ENCODE data around the gene WDR5. TPM values are rescaled to one million over a fixed set of nuclear protein-coding genes. Genes with fewer than 3 reads are reported as not detected.

WDR5 gene
- total RNA-seq, 1 experiment from 2014 or later: 62.5 TPM

DNA sequence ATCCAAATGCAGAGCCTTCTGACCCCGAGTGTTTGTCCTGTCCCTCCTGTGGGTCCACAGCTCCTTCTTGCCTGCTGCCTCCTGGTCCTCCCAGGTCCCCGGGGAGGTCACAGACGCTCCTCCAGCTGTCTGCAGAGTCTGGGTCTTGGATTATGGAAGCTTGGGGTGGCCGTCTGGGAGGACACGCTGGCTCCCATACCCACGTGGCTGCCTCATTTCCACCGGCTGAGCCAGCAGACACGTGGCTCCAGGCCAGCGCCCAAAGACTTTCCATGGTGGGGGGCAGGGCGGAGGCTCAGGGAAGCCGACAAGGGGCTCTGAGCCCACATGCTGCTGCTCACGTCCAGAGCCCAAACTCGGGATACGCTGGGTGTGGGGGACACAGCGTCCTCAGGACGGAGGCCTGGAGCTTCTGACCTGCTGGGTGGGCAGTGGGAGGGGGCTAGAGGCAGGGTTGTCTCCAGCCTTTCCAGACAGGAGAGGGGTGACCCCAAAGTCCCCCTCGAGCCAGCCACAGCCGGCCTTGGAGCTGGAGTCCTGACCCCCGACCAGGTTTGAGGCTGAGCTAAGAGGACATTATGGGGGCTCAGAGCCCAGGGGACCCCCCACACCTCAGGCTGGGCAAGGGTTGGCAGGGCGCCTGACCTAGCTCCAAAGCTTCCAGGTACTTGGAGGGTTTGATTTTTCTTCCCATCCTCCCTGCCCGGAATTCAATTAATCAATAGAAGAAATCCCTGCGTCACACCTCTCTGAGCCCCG, 52.7 kb downstream of the WDR5 start (continued):
- TF ChIP-seq ZSCAN18 (CRISPR knock-in tag; IDR thresholded peaks at IDR 0.05): no peak
- no peak for TF ChIP-seq ATF1 (CRISPR knock-in tag; IDR thresholded peaks at IDR 0.05)
- TF ChIP-seq, protein P1, sequence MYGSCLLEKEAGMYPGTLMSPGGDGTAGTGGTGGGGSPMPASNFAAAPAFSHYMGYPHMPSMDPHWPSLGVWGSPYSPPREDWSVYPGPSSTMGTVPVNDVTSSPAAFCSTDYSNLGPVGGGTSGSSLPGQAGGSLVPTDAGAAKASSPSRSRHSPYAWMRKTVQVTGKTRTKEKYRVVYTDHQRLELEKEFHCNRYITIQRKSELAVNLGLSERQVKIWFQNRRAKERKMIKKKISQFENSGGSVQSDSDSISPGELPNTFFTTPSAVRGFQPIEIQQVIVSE (CRISPR knock-in tag; IDR thresholded peaks at IDR 0.05; ENCODE audit: borderline replicate concordance): no peak

DNA sequence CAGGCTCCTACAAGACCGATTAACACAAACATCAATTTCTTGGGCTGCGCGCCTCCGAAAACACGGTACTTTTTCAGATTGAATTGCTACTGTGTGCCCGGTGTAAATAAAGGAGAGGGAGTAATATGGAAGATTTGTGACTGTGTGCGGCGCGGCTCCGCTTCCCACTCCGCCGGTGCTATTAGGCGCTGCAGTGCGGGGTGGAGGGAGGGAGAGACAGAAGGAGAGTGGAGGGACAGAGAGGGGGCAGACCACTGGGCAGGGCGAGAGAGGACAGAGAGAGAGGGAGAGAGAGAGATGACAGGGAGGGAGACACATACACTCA, 53.2 kb downstream of the WDR5 start:
- Mint-ChIP-seq H3K9me3 (no peaks in the 10 kb centered on the region), H3K4me1 (peaks cover 6% of the 10 kb centered on the region)
- ATAC-seq: no peak; the same call in 1 of the 2 replicates

GRCh38 chr9:134189470-134190231, 53.8 kb downstream of the WDR5 start:
- no peaks in the 10 kb centered on the region for H3K9me3 Mint-ChIP-seq
- no peak overlapping the region for H3K4me3 Mint-ChIP-seq
- no peak overlapping the region for H3K27ac Mint-ChIP-seq
- H3K36me3 Mint-ChIP-seq: no peaks in the 10 kb centered on the region
- DNase-seq (ENCODE audit: low spot score) (peak; percentile 9), ATAC-seq (no peak)
- CTCF ChIA-PET: interaction anchor here (0.9 to 2.2 kb wide), 4 partner anchors 11 to 253 kb away, joined by 3 to 7 read pairs (median 3); no protein-coding TSS in a partner anchor
- POLR2A ChIA-PET: no interaction called here
- peaks cover 6% of the 10 kb centered on the region for H3K4me1 Mint-ChIP-seq
- TF ChIP-seq JUN (CRISPR knock-in tag; IDR thresholded peaks at IDR 0.05): no peak
- TF ChIP-seq ZNF138 (CRISPR knock-in tag; conservative IDR thresholded peaks at IDR 0.05): no peak
- no peak for TF ChIP-seq NFYB (CRISPR knock-in tag; conservative IDR thresholded peaks at IDR 0.05; ENCODE audit: low read depth)
- TF ChIP-seq CBFB (CRISPR knock-in tag; IDR thresholded peaks at IDR 0.05; ENCODE audit: low read depth): no peak
- TF ChIP-seq TEAD1 (CRISPR knock-in tag; IDR thresholded peaks at IDR 0.05): no peak
- TF ChIP-seq SMAD4 (CRISPR knock-in tag; IDR thresholded peaks at IDR 0.05): no peak
- TF ChIP-seq, protein P2, sequence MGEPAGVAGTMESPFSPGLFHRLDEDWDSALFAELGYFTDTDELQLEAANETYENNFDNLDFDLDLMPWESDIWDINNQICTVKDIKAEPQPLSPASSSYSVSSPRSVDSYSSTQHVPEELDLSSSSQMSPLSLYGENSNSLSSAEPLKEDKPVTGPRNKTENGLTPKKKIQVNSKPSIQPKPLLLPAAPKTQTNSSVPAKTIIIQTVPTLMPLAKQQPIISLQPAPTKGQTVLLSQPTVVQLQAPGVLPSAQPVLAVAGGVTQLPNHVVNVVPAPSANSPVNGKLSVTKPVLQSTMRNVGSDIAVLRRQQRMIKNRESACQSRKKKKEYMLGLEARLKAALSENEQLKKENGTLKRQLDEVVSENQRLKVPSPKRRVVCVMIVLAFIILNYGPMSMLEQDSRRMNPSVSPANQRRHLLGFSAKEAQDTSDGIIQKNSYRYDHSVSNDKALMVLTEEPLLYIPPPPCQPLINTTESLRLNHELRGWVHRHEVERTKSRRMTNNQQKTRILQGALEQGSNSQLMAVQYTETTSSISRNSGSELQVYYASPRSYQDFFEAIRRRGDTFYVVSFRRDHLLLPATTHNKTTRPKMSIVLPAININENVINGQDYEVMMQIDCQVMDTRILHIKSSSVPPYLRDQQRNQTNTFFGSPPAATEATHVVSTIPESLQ (CRISPR knock-in tag; IDR thresholded peaks at IDR 0.05): no peak
- TF ChIP-seq ZNF219 (CRISPR knock-in tag; IDR thresholded peaks at IDR 0.05; ENCODE audit: borderline replicate concordance): no peak
- TF ChIP-seq PREB (CRISPR knock-in tag; IDR thresholded peaks at IDR 0.05; ENCODE audit: borderline replicate concordance): no peak
- TF ChIP-seq, protein P3, sequence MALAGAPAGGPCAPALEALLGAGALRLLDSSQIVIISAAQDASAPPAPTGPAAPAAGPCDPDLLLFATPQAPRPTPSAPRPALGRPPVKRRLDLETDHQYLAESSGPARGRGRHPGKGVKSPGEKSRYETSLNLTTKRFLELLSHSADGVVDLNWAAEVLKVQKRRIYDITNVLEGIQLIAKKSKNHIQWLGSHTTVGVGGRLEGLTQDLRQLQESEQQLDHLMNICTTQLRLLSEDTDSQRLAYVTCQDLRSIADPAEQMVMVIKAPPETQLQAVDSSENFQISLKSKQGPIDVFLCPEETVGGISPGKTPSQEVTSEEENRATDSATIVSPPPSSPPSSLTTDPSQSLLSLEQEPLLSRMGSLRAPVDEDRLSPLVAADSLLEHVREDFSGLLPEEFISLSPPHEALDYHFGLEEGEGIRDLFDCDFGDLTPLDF (CRISPR knock-in tag; IDR thresholded peaks at IDR 0.05): no peak
- TF ChIP-seq NR3C1 (CRISPR knock-in tag; conservative IDR thresholded peaks at IDR 0.05; ENCODE audit: low read depth): no peak
- TF ChIP-seq FOXK1 (CRISPR knock-in tag; IDR thresholded peaks at IDR 0.05): no peak
- no peak for TF ChIP-seq ZNF512 (CRISPR knock-in tag; IDR thresholded peaks at IDR 0.05; ENCODE audit: borderline replicate concordance)
- TF ChIP-seq GABPB1 (CRISPR knock-in tag; IDR thresholded peaks at IDR 0.05): no peak
- H3K27me3 Mint-ChIP-seq (ENCODE audit: low read depth): no peaks in the 10 kb centered on the region; the same call in 1 of the 2 replicates

More for the DNA sequence above, 53.2 kb downstream of the WDR5 start:
- ChIA-PET POLR2A (no interaction called here), CTCF (interaction anchor here (0.9 to 2.2 kb wide), 2 partner anchors 18 to 254 kb away, joined by 3 to 7 read pairs; no protein-coding TSS in a partner anchor)
- no peaks in the 10 kb centered on the region for H3K36me3 Mint-ChIP-seq
- no peaks in the 10 kb centered on the region; the same call in 1 of the 2 replicates for H3K27me3 Mint-ChIP-seq (ENCODE audit: low read depth)
- no peak overlapping the region for H3K27ac Mint-ChIP-seq
- DNase-seq (ENCODE audit: low spot score): no peak
- TF ChIP-seq ELF4 (CRISPR knock-in tag; IDR thresholded peaks at IDR 0.05; ENCODE audit: low read depth): no peak
- TF ChIP-seq HMGXB4 (CRISPR knock-in tag; IDR thresholded peaks at IDR 0.05): no peak
- TF ChIP-seq JAZF1 (CRISPR knock-in tag; IDR thresholded peaks at IDR 0.05): no peak
- no peak for TF ChIP-seq ZNF416 (CRISPR knock-in tag; IDR thresholded peaks at IDR 0.05)
- no peak overlapping the region for H3K4me3 Mint-ChIP-seq
